ENCODE measurements around the gene DDX21.
"Not testable (repeated sequence)": the region's sequence is repeated elsewhere in the genome, so short reads cannot be mapped to it uniquely, and the experiment has no call there.

The DDX21 gene

DNA sequence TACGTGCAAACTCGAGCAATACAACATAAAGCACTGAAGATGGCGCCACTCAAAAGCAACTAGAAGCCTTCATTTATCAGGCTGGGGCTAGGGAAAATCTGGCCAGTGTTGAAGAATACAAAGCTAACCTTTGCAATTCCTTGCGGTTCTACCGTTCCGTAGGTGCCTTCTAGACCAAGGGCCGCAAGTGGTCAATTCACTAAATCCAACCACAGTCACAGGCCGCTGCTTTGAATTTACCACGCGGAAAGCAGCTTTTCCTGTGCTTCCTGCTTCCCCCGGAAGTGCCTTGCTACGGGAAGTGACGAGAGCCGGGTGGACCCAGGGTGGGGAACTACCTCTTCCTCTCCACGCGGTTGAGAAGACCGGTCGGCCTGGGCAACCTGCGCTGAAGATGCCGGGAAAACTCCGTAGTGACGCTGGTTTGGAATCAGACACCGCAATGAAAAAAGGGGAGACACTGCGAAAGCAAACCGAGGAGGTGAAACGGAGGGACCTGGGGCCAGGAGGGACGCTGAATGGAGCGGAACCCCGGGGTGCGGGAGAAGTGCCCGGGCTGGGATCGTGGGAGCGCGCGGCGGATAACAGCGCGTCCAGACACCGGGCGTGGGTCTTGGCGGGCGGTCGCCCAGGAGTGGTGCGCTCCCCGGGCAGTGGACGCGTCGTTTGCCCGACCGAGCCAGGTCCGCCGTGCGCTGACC lies at the start of gene DDX21:
Gene DDX21 (plus strand): TSS at position 339 of the 701 bp plus-strand sequence. CDS start 56 bp downstream, at position 395.
- in situ Hi-C loops (cut with HindIII; ENCODE audit: low sequenced_read_pairs) = no loop called here

DNA sequence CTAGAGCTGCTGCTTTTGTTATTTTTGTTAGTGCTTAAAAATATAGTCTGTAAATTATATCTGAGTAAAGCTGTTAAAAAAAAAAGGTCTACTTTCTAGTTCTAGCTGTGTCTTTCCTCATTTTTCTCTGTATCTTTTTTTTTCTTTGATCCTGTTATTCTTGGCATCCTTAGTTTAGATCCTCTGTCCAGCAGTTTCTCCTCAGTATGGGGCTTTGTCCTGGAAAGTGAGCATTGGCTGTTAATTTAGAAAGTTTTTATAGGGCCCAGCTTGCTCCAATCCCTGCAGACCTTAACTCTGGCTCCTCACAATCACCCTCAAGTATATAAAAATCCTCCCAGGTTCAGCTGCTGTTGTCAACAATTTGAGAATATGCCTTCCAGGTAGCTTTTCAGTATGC lies 31.4 kb upstream of the DDX21 start:
- in situ Hi-C loops (cut with HindIII; ENCODE audit: low sequenced_read_pairs) = no loop called here

DNA sequence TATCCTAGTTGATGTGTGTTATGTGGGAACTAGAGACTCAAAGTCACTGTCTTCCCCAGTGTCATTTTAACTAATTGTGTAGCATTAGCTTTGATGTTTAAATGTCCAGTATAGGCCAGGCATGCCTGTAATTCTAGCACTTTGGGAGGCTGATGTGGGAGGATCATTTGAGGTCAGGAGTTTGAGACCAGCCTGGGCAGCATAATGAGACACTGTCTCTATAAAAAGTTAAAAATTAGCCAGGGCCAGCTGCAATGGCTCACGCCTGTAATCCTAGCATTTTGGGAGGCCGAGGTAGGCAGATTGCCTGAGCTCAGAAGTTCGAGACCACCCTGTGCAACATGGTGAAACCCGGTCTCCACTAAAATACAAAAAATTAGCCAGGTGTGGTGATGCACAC lies 30.5 kb upstream of the DDX21 start:
- in situ Hi-C loops (cut with HindIII; ENCODE audit: low sequenced_read_pairs) = no loop called here

DNA sequence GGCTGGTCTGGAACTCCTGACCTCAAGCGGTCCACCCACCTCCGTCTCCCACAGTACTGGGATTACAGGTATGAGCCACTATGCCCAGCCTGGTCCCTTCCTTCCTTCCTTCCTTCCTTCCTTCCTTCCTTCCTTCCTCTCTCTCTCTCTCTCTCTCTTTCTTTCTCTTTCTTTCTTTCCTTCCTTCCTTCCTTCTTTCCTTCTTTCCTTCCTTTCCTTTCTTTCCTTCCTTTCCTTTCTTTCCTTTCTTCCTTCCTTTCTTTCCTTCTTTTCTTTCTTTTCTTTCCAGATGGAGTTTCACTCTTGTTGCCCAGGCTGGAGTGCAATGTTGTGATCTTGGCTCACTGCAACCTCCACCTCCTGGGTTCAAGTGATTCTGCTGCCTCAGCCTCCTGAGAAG lies 26.8 kb upstream of the DDX21 start:
- in situ Hi-C loops (cut with HindIII; ENCODE audit: low sequenced_read_pairs) = not testable (repeated sequence)

DNA sequence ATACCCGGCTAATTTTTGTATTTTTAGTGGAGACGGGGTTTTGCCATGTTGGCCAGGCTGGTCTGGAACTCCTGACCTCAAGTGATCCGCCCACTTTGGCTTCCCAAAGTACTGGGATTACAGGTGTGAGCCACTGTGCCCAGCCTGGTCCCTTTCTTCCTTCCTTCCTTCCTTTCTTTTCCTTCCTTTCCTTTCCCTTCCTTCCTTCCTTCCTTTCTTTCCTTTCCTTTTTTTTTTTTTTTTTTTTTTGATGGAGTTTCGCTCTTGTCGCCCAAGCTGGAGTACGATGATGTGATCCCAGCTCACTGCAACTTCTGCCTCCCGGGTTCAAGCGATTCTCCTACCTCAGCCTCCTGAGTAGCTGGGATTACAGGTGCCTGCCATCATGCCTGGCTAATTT lies 26.1 kb upstream of the DDX21 start:
- in situ Hi-C loops (cut with HindIII; ENCODE audit: low sequenced_read_pairs) = not testable (repeated sequence)

DNA sequence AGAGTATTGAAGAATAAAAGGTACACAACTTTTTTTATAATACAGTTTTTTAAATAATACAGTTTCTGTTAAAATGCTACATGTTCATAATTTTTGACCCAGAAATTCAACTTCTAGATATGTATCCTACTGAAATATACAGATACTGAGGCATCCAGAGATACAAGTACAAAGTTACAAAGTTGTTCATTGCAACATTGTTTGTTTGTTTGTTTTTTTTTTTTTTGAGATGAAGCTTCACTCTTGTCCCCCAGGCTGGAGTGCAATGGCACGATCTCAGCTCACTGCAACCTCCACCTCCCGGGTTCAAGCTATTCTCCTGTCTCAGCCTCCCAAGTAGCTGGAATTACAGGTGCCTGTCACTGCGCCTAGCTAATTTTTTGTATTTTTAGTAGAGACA lies 23.1 kb upstream of the DDX21 start:
- in situ Hi-C loops (cut with HindIII; ENCODE audit: low sequenced_read_pairs) = not testable (repeated sequence)

DNA sequence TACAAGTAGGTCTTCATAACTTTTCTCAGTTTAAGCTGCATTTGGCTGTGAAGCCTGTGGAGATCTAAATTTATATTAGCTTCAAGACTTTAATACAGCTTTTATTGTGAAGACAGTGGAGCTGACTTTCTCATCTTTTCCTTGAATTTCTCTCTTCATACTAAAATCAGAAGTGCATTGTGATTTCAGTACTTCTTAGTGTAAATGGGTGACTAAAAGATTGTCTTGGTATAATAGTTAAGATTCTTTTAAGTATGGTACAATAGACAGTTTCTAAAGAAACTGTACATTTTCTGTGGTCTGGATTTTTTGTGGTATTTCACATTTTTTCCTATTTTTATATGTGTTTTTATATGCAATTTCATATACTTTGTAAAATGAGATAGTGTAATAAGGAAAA lies 21.0 kb upstream of the DDX21 start:
- in situ Hi-C loops (cut with HindIII; ENCODE audit: low sequenced_read_pairs) = no loop called here

DNA sequence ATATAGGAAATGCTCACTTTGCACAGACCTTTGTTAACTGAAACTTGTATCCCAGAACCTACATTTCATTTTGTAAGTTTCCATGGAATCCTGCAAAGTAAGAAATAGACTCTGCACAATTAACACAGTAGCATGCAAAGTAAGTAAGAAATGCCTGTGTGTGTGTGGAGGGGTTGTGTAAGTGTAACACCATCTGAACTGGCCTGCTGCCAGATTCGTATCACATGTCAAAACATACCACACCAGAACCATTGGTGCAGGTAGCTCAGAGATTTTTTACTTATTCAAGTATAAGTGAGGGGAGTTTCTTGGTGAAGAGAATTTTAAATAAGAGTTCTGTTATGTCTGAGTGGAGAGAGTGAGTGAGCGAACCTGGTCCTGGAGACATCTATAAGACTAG lies 17.9 kb upstream of the DDX21 start:
- in situ Hi-C loops (cut with HindIII; ENCODE audit: low sequenced_read_pairs) = no loop called here

DNA sequence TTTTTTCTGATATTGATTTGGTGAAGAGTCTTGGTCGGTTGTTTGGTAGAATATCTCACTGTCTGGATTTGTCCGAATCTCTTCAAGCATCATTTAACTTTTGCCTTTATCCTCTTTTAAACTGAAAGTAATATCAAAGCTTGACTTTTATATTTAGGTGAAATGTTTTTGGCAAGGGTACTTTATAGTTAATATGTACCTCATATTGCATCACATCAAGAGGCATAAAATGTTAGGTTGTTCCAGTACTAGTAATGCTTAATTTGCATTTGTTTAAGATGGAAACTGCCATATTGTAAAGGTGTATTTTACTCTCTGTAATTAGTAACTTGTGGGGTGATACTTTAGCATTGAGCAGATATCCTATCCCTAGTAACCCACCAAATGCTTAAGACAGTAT lies 17.1 kb upstream of the DDX21 start:
- in situ Hi-C loops (cut with HindIII; ENCODE audit: low sequenced_read_pairs) = no loop called here

DNA sequence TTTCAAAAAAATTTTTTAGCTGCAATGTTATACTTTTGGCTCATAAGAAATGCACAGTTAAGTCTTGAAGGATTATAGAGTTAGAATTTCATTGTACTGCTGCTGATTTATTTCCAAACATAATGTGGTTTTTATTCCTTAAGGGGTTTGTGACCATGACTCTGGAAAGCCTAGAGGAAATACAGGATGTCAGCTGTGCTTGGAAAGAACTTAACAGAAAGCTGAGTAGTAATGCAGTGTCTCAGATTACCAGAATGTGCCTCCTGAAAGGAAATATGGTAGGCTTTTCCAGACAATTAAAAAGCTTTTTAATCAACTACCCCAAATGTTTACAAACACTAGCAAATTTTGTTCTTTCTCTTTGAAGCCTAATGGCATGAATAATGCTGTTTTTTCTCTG lies 15.1 kb upstream of the DDX21 start:
- in situ Hi-C loops (cut with HindIII; ENCODE audit: low sequenced_read_pairs) = not testable (repeated sequence)

DNA sequence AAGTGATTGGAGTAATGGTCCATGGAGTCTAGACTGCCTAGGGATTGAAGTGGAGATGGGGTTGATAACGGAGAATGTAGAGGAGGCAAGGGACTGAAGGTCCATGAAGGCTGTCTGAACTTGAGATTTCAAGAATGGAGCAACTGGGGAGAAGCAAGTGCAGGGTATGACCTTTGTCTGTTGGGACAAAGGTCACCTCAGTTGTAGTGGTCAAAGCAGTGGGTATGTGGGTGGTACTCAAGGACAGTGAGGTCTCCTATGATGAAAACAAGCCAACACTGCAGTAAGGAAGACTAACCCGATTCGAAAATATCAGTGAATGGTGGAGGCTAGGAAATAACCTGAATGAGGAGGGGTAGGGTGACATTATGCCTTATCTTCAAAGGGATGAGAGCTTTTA lies 5.4 kb upstream of the DDX21 start:
- in situ Hi-C loops (cut with HindIII; ENCODE audit: low sequenced_read_pairs) = no loop called here

DNA sequence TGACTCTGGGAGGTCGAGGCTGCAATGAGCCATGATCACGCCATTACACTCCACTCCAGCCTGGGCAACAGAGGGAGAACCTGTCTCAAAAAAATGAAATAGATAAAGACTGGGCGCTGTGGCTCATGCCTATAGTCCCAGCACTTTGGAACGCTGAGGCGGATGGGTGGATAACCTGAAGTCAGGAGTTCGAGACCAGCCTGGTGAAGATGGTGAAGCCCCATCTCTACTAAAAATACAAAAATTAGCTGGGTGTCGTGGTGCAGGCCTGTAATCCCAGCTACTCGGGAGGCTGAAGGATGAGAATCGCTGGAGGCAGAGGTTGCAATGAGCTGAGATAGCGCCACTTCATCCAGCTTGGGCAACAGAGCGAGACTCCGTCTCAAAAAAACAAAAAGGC lies 1.1 kb upstream of the DDX21 start:
- in situ Hi-C loops (cut with HindIII; ENCODE audit: low sequenced_read_pairs) = no loop called here

DNA sequence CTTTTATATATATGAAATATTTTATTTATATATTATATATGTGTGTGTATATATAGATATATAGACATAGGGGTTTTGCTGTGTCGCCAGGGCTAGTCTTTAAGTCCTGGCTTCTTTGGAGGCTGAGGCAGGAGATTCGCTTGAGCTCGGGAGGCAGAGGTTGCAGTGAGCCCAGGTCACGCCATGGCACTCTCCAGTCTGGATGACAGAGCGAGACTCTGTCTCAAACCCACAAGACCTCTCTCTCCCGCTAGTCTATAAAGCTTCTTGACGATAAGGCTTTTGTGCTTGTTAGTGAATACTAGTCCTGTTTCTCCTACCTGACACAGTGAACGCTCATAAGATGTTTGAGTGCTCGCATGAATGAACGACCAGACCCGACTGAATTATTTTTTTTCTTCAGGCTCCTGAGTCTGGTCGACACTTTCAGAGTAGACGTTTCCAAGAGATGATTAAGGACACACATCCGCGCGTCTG lies 577 bp upstream of the DDX21 start:
- in situ Hi-C loops (cut with HindIII; ENCODE audit: low sequenced_read_pairs) = no loop called here

DNA sequence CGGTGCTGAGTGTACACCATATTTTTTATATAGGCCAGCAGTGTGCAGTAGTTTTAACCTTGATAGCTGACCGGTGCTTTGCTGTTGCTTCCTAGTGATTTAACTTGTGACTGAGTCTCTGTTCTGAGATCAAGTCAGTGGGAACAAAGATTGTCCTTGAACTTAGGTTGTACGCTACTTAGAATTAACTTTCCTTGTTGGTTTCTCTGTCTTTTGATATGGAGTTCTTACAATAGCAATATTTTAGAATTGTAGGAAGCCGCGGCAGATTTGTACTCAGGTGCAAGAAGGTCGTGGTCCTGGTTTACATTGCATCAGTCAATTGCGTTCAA lies 1.3 kb downstream of the DDX21 start:
- in situ Hi-C loops (cut with HindIII; ENCODE audit: low sequenced_read_pairs) = no loop called here

DNA sequence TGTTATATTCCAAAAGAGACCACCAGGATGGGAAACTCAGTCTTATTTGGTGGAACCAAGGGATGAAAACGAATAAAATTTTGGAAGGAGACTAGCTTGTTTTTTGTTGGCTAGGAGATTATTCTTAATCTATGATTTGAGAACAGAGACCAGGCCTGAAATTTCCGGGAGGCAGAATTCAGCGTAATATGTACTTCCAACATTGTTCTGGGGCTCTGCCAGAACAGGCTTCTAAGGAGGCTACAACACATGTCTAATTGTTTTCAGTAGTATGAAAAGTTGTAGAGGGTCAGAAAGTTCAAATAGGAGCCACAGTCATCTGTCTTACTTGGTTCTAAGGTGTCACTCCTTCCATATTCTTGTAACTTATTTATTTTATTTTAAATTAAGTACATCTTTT lies 1.7 kb downstream of the DDX21 start:
- in situ Hi-C loops (cut with HindIII; ENCODE audit: low sequenced_read_pairs) = no loop called here

DNA sequence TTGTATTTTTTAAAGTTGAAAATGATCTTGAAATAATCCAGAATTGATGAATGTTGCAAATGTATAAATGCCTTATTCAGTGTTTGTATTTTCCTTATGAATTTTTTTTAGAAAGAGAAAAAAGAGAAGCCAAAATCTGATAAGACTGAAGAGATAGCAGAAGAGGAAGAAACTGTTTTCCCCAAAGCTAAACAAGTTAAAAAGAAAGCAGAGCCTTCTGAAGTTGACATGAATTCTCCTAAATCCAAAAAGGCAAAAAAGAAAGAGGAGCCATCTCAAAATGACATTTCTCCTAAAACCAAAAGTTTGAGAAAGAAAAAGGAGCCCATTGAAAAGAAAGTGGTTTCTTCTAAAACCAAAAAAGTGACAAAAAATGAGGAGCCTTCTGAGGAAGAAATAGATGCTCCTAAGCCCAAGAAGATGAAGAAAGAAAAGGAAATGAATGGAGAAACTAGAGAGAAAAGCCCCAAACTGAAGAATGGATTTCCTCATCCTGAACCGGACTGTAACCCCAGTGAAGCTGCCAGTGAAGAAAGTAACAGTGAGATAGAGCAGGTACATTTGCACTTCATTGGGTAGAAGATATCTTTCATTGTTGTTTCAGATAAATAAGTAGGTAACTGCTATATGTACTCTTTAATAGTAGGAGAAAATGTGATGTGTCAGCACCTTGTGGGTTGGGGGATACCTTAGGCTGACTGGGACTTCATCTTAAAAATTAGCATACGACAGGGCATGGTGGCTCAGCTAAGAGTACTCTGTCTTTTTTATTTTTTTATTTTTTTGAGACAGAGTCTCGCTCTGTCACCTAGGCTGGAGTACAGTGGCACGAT lies 3.9 kb downstream of the DDX21 start:
- in situ Hi-C loops (cut with HindIII; ENCODE audit: low sequenced_read_pairs) = no loop called here

DNA sequence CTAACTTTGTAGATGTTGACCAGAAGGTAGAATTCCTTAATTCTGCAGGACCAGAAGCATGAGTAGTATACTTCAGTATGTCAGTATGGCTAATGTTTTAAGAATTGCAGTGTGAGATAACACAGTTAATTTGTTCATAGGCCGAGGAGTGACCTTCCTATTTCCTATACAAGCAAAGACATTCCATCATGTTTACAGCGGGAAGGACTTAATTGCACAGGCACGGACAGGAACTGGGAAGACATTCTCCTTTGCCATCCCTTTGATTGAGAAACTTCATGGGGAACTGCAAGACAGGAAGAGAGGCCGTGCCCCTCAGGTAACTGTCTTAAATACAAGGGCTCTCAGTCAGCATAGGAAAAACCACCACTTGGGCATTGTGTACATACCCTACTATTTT lies 7.2 kb downstream of the DDX21 start:
- in situ Hi-C loops (cut with HindIII; ENCODE audit: low sequenced_read_pairs) = no loop called here

DNA sequence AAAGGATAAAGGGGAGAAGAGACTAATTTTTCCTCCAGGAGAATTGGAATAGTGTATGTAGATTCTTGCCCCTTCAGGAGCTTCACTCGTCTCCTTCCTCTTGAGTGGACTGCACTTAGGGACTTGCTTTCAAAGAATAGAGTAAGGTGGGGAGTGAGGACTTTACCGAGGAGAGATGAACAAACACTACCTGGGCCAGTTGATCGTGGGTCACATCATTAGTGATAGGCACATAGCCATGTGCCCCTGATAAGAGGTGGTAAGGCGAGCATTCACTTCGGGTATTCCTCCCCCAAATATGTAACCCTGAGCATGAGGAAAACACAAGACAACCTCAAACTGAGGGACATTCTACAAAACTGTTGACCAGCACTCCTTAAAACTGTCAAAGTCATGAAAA lies 18.0 kb downstream of the DDX21 start:
- in situ Hi-C loops (cut with HindIII; ENCODE audit: low sequenced_read_pairs) = no loop called here

DNA sequence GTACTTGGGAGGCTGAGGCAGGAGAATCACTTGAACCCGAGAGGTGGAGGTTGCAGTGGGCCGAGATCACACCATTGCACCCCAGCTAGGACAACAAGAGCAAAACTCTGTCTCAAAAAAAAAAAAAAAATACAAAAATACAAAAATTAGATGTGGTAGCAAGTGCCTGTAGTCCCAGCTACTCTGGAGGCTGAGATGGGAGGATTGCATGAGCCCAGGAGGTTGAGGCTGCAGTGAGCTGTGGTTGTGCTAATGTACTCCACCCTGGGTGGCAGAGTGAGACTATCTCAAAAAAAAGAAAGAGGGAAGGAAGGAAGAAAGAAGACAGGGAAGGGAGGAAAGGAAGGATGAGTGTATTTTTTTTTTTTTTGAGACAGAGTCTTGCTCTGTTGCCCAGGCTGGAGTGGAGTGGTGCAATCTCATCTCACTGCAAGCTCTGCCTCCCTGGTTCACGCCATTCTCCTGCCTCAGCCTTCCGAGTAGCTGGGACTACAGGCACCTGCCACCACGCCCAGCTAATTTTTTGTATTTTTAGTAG lies 20.0 kb downstream of the DDX21 start:
- in situ Hi-C loops (cut with HindIII; ENCODE audit: low sequenced_read_pairs) = not testable (repeated sequence)

DNA sequence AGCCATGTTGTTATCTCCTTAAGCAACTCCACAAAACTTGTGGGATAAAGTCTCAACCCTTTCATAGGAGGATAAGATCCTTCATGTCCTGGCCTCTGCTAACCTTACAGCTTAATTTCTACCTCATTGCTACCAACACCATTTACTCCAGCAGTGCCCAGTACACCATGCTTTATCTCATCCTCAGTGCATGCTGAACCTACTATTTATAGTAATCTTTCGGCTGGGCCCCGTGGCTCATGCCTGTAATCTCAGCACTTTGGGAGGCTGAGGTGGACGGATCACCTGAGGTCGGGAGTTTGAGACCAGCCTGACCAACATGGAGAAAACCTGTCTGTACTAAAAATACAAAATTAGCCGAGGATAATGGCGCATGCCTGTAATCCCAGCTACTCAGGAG lies 23.8 kb downstream of the DDX21 start:
- in situ Hi-C loops (cut with HindIII; ENCODE audit: low sequenced_read_pairs) = not testable (repeated sequence)

DNA sequence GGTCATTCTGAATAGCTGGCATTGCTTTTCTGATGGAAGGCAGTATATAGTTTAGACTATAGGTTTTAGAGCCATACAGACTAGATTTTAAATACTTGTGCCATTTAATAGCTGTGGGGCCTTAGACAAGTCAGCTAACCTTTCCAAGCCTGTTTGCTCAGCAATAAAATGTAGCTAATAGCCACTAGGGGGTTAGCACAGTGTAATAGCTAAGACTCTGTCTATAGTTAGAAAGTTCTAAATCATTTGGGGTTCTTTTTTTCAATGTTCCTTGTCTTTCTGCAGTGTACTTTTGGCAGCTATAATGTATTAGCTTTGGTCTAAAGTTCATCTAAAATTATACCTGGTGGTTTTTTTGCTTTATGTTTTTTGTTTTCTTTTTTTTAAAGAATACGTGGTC lies 25.1 kb downstream of the DDX21 start:
- in situ Hi-C loops (cut with HindIII; ENCODE audit: low sequenced_read_pairs) = no loop called here

DNA sequence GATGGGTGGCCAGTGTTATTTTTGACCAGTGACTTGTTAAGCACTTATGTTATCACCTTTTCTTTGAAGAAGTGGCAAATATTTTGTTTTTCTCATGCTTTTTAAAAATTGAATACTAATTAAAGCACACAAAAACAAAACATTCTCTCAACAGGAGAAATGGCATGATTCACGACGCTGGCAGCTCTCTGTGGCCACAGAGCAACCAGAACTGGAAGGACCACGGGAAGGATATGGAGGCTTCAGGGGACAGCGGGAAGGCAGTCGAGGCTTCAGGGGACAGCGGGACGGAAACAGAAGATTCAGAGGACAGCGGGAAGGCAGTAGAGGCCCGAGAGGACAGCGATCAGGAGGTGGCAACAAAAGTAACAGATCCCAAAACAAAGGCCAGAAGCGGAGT lies 26.4 kb downstream of the DDX21 start:
- in situ Hi-C loops (cut with HindIII; ENCODE audit: low sequenced_read_pairs) = no loop called here

Measured in endothelial cell of hepatic sinusoid (primary cell).